A673 (cell line): ENCODE measurements around the gene ADM.

Source experiments
- EZH2 ChIP-seq: fragments of 200-600 bp; sonication (generic); IDR thresholded peaks from 2 replicates; pipeline ENCODE4 v1.6.1; 2017; ENCODE audit warnings: borderline replicate concordance, low read depth, mild to moderate bottlenecking, mixed read lengths, antibody characterized with exemption, low read length; ENCODE audit not compliant: poor library complexity, severe bottlenecking
- TF ChIP-seq, protein P1 (sequence below): fragments of 300-800, 200-600 bp; sonication (generic); conservative IDR thresholded peaks from 2 replicates; pipeline ENCODE4 v1.5.1; 2017; ENCODE audit warnings: low read depth, mild to moderate bottlenecking, antibody characterized with exemption, low read length, moderate library complexity, mixed read lengths

DNA sequence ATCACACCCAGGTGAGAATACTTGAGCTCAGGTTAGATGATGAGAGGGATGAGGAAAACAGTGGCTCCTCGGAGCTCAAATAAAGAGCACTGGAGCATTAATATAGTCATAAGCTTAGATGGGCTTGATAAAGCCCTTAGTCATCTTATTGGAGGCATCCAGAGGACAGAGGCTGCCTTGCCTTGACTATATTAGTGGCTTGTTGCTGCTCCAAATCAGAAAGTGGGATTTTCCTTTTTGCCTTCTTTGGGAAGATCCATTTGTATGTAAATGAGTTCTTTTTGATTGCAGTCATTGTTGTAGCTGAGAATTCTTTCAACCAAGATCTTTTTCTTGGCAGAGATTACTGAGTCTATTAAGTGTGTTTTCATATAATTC lies 18.9 kb downstream of the ADM start:
- TF ChIP-seq, protein P1, sequence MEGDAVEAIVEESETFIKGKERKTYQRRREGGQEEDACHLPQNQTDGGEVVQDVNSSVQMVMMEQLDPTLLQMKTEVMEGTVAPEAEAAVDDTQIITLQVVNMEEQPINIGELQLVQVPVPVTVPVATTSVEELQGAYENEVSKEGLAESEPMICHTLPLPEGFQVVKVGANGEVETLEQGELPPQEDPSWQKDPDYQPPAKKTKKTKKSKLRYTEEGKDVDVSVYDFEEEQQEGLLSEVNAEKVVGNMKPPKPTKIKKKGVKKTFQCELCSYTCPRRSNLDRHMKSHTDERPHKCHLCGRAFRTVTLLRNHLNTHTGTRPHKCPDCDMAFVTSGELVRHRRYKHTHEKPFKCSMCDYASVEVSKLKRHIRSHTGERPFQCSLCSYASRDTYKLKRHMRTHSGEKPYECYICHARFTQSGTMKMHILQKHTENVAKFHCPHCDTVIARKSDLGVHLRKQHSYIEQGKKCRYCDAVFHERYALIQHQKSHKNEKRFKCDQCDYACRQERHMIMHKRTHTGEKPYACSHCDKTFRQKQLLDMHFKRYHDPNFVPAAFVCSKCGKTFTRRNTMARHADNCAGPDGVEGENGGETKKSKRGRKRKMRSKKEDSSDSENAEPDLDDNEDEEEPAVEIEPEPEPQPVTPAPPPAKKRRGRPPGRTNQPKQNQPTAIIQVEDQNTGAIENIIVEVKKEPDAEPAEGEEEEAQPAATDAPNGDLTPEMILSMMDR = no peak
- TF ChIP-seq EZH2 = no peak
